DMS53 treated with DMSO at 0.1 percent for 48 hours (cell line): Measurements from ENCODE around the gene ZCCHC17.
"Not testable (repeated sequence)": the region's sequence is repeated elsewhere in the genome, so short reads cannot be mapped to it uniquely, and the experiment has no call there.

Experiments
- DNase-seq: peaks from one replicate; lab custom pipeline; 2025; ENCODE audit not compliant: unreplicated experiment; lab: John Stamatoyannopoulos, UW

ZCCHC17 gene

DNA sequence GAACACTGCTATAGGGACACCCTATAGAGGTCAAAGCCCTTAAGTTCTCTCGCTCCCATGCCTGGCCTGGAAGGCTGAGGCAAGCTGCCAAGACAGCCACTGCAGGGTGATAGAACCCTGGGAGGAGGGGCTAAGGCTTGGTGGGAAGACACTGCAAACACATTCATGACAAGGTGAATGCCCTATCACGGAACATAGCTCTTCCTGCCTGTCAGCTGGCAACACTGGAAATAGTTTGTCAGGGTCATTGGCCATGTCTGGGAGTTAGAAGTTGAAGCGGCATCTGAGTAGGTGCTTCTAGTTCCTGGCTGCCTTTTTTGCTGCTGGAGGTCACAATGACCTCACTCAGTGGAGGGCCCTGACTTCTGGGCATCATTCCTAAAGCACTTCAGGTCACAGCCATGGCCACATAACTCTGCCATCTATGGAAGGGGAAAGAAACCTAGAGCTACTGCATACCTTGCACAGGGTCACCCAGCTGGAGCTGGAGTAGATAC lies 71.8 kb downstream of the ZCCHC17 start:
- no peak for DNase-seq

- DNase-seq: no peak
Observed at GRCh38 chr1:31370021-31370420, 73.2 kb downstream of the ZCCHC17 start.

DNA sequence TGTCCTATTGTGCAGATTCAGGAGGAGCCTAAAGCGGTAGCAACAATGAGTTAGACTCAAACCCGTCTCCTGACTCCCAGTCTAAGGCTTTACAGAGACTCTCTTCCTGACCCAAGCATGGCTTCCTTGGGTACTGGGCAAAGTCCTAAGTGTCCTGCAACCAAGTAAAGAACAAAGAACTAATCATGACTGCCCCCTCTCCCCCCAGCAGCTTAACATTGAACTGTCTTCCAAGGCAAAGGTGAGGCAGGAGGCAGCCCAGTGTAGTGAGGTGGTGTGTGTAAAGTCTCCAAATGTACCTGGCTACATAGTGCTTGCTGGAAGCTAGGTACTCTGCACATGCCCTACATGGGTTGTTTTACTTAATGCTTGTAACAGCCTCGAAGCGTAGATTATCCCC lies 73.7 kb downstream of the ZCCHC17 start:
- no peak for DNase-seq

GRCh38 chr1:31371121-31371959 lies 74.5 kb downstream of the ZCCHC17 start:
- no peak for DNase-seq

- no peak for DNase-seq
Observed at GRCh38 chr1:31372051-31372450, 75.2 kb downstream of the ZCCHC17 start.

DNA sequence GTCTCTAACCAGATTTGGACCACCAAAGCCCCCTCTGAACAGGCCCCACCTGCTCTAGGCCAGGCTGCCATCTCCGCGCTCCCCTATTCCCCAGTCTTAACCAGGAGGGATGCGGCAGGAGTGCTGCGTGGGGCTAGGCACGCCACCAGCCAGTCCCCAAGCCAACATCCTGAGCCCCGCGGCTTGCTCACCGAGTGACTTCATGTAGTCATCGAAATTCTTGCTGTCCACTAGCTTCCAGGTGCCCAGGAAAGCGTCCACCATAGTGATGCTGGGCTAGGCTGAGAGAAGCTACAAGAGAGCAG lies 75.9 kb downstream of the ZCCHC17 start:
- no peak for DNase-seq

- peak; percentile 10 for DNase-seq
Observed at GRCh38 chr1:31373056-31373896, 76.4 kb downstream of the ZCCHC17 start, which contains the start of gene FABP3. Gene FABP3, minus strand, starts transcription at chr1:31373076. Its CDS starts 62 bp downstream, at chr1:31373014.

DNA sequence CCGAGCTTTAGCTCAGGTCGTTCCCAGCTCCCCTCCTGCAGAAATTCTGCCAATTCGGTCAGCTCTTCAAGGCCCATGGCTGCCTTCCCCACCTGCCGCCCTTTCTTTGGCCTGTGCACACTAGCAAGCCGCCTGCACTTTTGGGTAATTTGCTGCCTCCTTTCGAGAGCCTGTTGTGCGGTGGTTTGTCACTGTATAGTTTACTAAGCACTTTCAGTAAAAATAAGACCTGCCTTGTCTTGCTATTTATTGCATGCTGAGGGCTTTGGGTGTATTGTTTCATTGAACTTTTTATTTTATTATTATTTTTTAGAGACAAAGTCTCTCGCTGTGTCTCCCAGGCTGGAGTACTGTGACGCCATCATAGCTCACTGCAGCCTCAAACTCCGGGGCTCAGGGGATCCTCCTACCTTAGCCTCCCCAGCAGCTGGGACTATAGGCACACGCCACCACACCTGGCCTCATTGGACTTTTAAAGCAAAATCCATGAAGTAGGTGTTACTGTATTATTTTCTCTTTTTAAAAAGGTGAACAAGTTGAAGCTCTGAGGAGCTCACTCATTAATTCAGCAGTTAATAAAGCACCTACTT lies 77.2 kb downstream of the ZCCHC17 start:
- DNase-seq: no peak

- DNase-seq: no peak
Observed at GRCh38 chr1:31374511-31375196, 77.8 kb downstream of the ZCCHC17 start.

DNA sequence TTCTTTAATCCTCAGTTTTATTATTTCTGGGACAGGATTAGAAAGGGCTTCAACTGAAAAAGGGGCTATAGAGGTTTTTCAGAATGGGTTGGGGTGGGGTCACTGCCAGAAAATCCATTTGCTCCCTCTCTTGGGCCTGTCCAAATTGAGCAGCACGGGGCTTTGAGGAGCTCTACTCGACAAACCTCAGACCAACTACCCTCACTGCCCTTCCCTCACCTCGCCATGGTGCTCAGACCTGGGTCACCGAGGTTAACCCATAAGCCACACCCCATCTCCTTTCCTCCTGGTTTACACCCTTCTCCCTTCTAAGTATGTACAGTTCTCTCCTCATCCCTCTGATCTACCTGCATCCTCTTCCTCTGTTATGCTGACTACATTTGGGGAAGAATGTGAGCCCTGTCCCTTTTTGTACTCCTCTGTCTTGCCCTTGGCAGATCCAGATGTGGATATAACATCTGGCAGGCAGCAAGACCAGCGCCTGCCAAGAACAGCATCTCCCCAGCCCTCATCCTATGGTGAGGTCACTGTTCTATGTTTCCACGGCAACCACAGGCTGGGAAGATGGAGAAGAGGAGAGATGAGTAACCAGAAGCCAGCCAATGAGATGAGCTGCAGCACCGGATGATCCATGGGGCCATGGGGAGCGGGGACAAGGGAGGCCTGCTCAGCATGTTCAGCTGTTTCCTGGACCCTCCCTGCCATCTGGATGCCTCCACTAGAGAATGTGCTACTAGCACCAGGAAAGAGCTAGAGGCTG lies 79.7 kb downstream of the ZCCHC17 start:
- peak; percentile 89 for DNase-seq

DNA sequence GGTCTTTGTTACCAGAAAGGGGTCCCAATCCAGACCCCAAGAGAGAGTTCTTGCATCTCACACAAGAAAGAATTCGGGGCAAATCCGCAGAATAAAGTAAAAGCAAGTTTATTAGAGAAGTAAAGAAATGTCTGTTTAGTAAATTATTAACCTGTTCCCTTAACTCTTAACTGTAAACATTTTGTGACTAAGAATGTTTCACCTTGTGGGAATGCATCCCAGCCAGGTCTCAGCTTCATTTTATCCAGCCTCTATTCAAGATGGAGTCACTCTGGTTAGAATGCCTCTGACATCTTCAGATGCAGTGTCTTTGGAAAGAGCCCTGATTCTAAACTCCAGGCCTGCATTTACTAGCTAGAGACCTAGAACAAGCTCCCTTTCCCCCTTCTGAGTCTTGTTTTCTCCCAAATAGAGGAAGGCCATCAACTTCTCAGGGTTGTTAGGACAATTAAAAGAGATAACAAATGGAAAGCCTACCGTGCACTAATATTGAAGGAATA lies 80.6 kb downstream of the ZCCHC17 start:
- DNase-seq: no peak

DNA sequence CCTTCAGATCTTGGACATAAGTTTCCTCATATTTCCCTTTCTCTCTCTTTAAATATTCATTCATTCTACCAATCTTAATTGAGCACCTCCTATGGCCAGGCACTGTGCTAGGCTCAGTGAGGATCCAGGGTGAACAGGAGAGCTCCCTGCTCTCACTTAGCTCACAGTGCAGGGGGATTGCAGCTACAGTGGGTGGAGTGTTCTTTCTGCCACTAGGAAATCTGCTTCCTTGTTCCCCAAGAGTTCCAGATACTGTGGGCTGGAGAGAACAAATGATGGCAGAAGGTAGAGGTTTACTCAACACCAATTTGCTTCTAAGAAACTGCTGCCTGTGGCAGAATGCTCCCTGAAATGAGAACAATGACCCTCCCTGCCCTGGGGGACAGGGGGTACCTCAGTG lies 81.2 kb downstream of the ZCCHC17 start:
- DNase-seq: no peak

DNA sequence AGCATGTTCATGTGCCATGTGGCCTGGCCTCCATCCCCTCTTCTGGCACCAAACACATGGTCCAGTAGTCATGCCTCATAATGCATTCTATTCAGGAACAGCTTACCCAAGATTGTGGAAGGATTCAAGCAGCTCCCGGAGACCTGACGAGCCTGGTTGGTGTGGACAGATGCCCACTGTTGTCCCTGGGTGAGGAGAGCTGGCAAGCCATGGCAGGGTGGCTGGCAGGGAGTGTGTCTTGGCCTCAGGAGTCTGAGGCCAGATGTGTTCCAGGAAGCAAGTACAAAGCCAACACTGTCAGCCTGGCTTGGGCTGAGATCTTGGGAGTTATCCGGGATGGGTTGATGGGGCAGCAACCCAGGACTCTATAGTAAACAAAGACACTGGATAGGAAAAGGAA lies 83.3 kb downstream of the ZCCHC17 start:
- DNase-seq: no peak

DNA sequence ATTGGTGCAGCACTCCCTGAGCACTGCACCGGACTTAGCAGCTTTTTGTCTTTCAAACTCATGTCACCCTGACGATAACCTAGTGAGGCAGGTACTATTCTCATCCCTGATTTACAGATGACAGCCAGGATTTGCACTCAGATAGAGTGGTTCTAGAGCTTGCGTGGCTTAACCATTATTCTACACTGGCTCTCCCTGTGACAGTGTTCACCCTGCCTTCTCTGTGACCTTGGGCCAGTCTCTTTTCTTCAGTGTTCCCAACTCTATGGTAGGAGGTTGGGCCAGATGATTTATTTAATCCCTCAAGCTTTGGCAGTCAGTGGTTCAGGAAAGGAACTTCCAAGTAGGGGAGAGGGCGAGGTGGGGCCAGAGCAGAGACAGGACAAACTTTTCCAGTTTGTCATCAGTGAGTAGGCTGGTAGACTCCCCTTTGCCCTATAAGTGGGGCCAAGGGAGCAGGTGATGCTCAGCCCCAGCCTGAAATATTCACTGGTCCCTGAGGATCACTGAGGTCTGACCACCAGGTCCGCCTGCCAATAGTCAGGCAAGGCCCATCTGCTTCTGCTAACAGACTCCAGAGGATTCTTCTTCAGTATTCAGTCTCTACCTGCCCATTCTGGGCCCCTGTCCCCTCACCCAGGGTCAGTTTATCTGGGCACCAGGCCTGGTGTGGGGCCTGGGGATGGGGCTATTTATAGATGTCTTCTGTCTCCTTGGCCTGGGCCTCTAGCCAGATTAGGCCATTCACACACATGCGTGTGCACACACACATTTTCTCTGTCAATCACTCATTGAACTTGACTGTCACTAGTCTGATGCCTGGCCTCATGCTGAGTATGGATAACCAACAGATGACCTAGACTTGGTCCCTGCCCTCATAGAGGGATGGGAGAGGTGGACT lies 84.8 kb downstream of the ZCCHC17 start:
- no peak for DNase-seq

- no peak for DNase-seq
Observed at GRCh38 chr1:31382379-31382989, 85.7 kb downstream of the ZCCHC17 start.

GRCh38 chr1:31383967-31384366 lies 87.1 kb downstream of the ZCCHC17 start:
- no peak for DNase-seq

DNA sequence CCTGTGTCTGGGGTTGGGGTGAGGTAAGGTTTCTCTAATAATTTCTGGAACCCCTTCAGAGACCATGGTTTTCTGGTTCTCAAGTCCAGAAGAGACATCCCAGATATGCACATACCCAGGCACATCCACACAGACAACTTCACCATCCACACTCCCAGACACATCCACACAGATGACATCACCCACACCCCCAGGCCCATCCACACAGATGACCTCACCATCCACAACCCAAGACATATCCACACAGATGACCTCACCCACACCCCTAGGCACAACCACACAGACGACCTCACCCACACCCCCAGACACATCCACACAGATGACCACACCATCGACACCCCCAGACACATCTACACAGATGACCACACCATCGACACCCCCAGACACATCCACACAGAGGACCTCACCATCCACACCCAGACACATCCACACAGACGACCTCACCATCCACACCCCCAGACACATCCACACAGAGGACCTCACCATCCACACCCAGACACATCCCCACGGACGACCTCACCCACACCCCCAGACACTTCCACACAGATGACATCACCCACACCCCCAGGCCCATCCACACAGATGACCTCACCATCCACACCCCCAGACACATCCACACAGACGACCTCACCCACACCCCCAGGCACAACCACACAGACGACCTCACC lies 89.9 kb downstream of the ZCCHC17 start:
- not testable (repeated sequence) for DNase-seq

GRCh38 chr1:31387612-31388011 lies 90.8 kb downstream of the ZCCHC17 start:
- DNase-seq: no peak
